Measurements from ENCODE around the gene RPS6KB2.

The RPS6KB2 gene

DNA sequence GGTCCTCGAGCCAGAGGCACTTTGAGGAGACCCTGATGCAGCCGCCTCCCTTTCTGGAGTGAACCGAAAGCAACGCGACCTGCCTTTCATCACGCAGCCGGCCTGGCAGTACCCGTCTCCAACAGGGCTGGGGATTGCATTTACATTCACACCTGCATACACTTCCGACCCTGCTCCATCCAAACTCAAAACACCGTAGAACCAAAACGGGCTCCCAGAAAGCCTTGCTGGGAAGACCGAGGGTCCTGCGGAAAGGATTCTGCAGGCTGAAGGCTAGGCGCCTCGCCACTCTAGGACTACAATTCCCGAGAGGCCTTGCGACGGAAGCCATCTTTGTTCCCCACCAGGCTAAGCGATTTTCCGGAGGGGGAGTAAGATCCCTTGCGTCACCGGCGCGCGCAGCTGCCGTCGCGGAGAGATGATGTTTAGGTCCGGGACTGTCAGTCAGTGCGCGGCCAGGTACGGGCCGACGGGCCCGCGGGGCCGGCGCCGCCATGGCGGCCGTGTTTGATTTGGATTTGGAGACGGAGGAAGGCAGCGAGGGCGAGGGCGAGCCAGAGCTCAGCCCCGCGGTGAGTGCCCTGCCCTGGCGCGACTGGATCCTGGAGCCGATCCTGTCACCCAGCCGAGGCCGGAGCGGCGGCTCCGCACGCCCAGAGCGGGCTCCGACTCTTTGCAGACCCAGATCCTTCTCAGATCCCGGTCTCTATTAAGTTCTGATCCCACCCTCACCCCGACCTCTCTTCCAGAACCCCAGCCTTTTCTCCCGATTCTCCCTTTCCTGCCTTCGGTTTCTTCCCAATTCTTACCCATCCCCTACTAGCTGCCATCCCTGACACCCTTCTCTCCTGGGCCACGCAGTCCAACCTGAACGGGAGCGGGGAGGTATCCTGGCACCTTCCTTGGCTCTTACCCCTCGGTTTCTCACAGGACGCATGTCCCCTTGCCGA lies at the start of gene RPS6KB2:
Gene RPS6KB2, plus strand, starts transcription at position 443 of the 950 bp plus-strand sequence. Its CDS starts 52 bp downstream, at position 495.
- peak; percentile 93 for DNase-seq

GRCh38 chr11:67378544-67378943 lies 49.8 kb upstream of the RPS6KB2 start:
- DNase-seq, result no peak

DNA sequence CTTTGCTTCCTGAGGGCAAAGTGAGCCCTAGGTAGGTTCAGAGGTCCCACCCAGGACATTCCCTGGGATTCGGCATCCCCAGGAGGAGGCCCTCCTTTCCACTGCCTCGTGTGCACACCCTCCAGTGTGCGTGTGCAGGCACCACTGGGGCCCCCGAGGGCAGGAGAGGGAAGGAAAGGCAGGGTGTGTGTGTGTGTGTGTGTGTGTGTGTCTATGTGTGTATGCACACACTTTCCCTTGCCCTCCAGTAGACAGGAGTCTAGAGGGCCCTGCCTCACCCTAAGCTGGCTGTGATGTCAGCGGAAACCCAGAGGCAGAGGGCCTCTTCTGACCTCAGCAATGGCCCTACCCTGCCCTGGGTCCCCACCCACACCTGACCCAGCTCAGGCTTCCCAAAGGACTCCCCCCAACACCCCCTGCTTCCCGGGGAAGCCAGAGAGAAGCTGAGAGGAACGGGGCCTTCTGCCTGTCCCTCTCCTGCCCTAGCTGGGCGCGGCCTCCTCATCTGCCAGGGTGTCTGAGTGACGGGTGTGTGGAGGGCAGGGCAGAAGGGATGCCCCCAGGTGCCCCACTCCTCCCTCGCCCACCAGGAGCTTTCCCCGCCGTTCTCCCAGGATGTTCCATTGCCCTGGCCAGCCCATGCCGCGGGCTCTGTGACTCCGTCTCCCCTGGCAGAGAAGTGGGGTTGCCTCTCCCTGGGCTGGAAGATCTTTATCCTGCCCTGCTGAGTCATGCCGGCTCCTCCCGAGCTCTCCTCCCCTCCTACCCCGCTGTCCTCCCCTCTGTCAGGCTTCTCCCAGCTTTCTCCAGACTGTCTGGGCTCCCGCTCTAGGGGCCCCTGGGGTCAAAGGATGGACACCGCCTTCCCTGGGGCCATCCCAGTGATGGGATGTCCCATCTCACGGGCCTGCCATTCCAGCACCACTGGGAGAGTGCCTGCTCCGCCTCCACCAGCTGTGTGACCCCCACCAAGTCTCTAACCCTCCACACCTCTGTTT lies 48.9 kb upstream of the RPS6KB2 start:
- peak; percentile 41 for DNase-seq

- no peak for DNase-seq
Measured at GRCh38 chr11:67381244-67381972, 46.9 kb upstream of the RPS6KB2 start.

- peak; percentile 20 for DNase-seq
Measured at GRCh38 chr11:67382276-67383136, 45.8 kb upstream of the RPS6KB2 start.

GRCh38 chr11:67384851-67385366 lies 43.4 kb upstream of the RPS6KB2 start:
- DNase-seq, result no peak

GRCh38 chr11:67387069-67387468 lies 41.2 kb upstream of the RPS6KB2 start:
- DNase-seq, result no peak

GRCh38 chr11:67387518-67387917 lies 40.8 kb upstream of the RPS6KB2 start:
- no peak for DNase-seq

DNA sequence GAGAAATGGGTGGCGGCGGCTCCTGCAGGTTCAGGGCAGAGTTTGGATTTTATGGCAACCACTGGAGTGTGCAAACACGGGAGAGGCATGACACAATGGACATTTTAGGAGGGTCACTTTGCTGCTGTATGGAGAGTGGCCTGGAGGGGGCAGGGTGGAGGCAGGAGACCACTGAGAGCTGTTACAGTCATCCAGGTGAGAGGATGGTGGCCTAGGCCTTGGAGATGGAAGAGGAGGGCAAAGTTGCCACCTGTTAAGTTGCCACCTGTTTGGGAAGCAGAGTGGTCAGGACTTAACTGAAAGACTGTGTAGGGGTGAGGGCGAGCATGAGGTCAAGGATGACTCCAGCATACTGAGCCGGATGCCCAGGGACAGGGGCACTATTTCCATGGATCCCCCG lies 38.8 kb upstream of the RPS6KB2 start:
- no peak for DNase-seq

DNA sequence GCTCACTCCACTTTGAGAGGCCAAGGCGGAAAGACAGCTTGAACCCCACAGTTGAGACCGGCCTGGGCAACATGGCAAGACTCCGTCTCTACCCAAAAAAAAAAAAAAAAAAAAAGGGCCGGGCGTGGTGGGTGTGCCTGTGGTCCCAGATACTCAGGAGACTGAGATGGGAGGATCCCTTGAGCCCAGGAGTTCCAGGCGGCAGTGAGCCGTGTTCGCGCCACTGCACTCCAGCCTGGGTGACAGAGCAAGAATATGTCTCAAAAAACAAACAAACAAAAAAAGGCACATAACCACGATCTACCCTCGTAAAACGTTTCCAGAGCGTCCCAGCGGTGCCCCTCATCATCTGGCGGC lies 37.4 kb upstream of the RPS6KB2 start:
- DNase-seq, result no peak

GRCh38 chr11:67391304-67392182 lies 36.8 kb upstream of the RPS6KB2 start, which contains the start of gene RAD9A:
RAD9A (plus strand) TSS chr11:67391986; CDS start chr11:67392045, 59 bp downstream.
- DNase-seq, result peak; percentile 83

DNA sequence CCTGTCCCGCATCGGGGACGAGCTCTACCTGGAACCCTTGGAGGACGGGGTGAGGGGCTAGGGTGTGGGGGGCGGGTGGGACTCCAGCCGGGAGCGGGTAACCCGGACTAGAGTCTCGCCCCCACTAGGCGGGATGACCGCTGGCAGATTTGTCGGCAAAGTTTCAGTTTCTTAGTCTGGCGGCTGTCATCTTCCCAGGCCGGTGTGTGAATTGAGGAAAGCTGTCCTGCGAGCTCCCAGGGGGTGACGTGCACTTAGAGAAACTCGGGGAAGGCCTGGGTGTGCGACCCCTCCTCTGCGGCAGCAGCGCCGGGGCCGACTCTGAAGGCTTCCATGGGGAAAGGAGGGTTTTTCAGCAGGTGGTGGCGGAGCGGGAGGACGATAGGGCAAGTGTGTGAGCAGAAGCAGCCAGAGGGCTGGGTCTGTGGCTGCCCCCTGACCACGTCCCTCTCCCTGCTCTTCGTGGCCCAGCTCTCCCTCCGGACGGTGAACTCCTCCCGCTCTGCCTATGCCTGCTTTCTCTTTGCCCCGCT lies 36.0 kb upstream of the RPS6KB2 start:
- DNase-seq, result no peak

- DNase-seq, result no peak
Measured at GRCh38 chr11:67393437-67393836, 34.9 kb upstream of the RPS6KB2 start.

DNA sequence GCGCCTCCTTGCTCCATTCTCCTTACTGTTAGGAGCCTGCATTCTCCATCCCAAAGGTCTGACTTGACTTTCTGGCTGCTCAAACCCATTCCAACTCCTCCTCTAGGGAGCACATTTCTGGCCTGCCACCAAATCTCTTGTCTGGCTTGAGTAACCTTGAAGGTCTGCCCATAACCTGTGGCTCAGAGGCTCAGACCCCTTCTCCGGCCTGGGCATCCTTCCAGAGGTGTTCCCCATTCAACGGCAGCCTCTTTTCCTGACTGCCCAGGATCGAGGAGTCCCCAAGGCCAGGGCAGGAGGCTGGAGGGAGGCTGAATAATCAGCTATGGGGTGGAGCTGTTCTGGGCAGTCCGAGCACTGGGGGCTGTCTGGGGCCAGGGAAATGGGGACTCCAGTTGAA lies 34.3 kb upstream of the RPS6KB2 start:
- no peak for DNase-seq

- DNase-seq, result no peak
Measured at GRCh38 chr11:67395555-67396258, 32.6 kb upstream of the RPS6KB2 start.

DNA sequence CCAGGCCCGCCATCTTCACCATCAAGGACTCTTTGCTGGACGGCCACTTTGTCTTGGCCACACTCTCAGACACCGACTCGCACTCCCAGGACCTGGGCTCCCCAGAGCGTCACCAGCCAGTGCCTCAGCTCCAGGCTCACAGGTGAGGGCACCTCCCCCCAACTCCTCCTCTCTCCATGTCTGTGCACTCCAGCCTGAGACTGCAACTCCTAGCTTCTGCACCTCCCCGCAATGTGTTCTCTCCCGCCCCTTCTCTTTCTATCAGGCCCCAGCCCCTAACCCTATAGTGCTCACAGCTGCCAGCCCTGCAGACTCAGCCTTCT lies 32.1 kb upstream of the RPS6KB2 start:
- DNase-seq, result no peak

GRCh38 chr11:67396587-67397389 lies 31.5 kb upstream of the RPS6KB2 start:
- DNase-seq, result no peak

DNA sequence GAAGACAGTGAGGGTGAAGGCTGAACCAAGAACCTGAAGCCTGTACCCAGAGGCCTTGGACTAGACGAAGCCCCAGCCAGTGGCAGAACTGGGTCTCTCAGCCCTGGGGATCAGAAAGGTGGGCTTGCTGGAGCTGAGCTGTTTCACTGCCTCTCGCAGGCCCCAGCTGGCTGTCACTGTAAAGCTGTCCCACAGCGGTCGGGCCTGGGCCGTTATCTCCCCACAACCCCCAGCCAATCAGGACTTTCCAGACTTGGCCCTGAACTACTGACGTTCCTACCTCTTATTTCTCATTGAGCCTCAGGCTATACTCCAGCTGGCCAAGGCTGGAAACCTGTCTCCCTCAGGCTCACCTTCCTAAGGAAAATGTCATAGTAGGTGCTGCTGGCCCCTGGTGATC lies 30.8 kb upstream of the RPS6KB2 start:
- DNase-seq, result no peak
